GM21723 (cell line): ENCODE measurements around the gene CCDC107.

Experiments
- ATAC-seq: cut with Tn5 transposase; IDR thresholded peaks from one replicate; pipeline ENCODE4 v1.9.1; 2021; ENCODE audit warnings: mild to moderate bottlenecking, moderate library complexity; ENCODE audit not compliant: unreplicated experiment

Gene CCDC107

GRCh38 chr9:35700031-35700430, 41.9 kb downstream of the CCDC107 start:
- ATAC-seq, result no peak

DNA sequence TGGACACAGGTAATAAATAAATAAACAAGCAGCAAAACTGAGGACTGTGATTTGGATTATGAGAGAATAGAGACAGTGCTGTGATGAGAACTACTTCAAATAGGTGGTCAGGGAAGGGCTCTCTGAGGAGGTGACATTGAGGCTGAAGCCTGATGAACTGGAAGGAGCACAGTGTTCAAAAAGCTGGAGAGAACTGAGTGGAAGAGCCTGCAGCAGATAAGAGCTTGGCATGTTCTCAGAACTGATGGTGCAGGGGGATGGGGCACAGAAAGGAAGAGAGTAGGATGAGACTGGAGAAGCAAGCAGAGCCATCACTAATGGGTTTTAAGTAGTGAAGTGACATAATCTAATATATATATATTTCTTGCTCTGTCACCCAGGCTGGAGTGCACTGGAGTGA, 42.9 kb downstream of the CCDC107 start:
- ATAC-seq, result no peak

DNA sequence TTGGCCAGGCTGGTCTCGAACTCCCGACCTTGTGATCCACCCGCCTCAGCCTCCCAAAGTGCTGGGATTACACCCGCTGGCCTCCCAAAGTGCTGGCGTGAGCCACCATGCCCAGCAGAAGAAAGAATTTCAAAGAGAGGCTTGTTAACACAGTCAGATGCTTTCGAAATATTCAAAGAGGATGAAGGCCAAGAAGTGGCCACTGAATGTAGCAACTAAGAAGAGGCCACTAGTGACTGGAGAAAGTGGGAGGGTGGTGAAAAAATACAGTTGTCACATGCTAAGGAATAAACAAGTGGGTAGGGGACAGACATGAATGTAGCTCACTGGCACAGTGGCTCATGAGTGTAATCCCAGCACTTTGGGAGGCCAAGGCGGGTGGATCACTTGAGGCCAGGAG, 44.6 kb downstream of the CCDC107 start:
- no peak for ATAC-seq

DNA sequence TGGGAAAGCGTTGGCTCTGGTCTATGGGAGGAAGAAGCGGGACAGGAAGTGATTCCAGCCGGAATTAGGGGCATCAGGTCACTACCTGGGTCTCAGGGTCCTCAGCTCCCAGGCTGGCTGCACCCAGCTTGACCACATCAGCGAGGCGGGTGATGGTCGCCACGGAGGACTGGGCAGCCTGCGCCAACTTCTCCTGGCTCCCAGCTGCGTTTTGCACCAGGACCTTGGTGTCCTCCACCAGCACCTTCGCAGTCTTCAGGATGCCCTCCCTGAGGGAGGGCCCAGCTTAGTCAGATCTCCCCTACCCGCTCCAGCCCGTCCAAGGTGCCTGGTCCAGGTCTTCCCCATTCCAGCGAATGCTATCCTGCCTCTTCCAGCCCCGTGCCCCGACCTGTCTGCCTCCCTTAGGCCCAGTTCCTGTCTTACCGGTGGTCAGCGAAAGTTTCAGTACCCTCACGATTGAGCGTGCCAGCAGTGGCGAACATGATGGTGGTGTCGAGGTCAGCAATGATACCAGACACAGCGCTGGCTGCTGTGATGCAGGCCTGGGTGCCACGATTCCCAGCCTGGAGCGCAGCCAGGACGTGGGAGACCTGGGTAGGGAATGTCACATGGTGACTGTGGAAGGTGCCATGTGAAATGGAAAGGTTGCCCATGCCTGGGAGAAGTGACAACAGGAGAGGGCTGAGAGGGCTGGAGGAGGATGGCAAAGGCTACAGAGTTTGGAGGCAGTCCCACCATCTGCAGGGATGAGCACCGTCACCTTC, 46.0 kb downstream of the CCDC107 start:
- no peak for ATAC-seq

- no peak for ATAC-seq
These were observed 47.3 kb downstream of the CCDC107 start for GRCh38 chr9:35705372-35705771.

GRCh38 chr9:35705836-35706430, 47.8 kb downstream of the CCDC107 start:
- ATAC-seq, result no peak

DNA sequence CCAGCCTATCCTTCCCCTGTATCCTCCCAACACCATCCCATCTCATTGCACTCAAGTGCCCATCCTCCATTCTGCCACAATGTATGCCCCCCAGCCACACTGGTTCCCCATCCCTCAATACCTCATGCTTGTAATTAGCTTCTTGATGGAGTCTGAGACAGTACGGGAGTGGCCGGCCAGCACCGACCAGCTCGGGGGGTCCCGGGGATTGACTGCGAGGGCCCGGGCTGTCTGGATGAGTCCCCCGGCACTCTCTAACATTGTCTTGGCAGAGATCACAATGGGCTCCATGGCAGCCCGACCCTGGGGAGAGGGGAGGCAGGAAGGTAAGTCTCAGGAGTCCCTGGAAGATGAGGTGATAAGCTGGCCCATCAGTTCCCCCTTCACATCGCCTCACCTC, 48.9 kb downstream of the CCDC107 start:
- ATAC-seq, result no peak

GRCh38 chr9:35708146-35708545, 50.1 kb downstream of the CCDC107 start:
- ATAC-seq, result no peak

- no peak for ATAC-seq
These were observed 52.9 kb downstream of the CCDC107 start for GRCh38 chr9:35710818-35711500.
